Ascending aorta (tissue), 2 donors: Measurements from ENCODE around the gene ADCYAP1. TPM values are rescaled to one million over a fixed set of nuclear protein-coding genes. Genes with fewer than 3 reads are reported as not detected.

Experiments
- DNase-seq, 2 donors: peaks; one replicate each; pipeline ENCODE4 v3.0.0-alpha.2; 2019; ENCODE audit warnings: low spot score in 2 of 2
- H3K27ac ChIP-seq, 2 donors: fragments of 200-600 bp; sonication (generic); one replicate each; pipeline ENCODE4 v1.5.1; 2016 to 2017; ENCODE audit warnings: mild to moderate bottlenecking in 1 of 2
- H3K27me3 ChIP-seq: fragments of 200-600 bp; sonication (generic); one replicate; pipeline ENCODE4 v1.5.1; 2017
- H3K36me3 ChIP-seq, 2 donors: fragments of 200-600 bp; sonication (generic); one replicate each; pipeline ENCODE4 v1.5.1; 2016
- H3K4me1 ChIP-seq, 2 donors: fragments of 200-600 bp; sonication (generic); one replicate each; pipeline ENCODE4 v1.5.1; 2016 to 2017; ENCODE audit warnings: mild to moderate bottlenecking in 1 of 2
- H3K4me3 ChIP-seq, 2 donors: fragments of 200-600 bp; sonication (generic); one replicate each; pipeline ENCODE4 v1.5.1; 2016 to 2017; ENCODE audit warnings: mild to moderate bottlenecking in 1 of 2
- H3K9me3 ChIP-seq, 2 donors: fragments of 200-600 bp; sonication (generic); one replicate each; pipeline ENCODE4 v1.5.1; 2016
- intact Hi-C: fragments of 100-400 bp; cut with DNase I; formaldehyde crosslinking; loops from one replicate; pipeline ENCODE4 v1.15.1; 2023
- total RNA-seq: library from RNA; depleted of rRNA; stranded (reverse); fragments of >200 nt; gene quantifications from one replicate; pipeline ENCODE4 v1.1.0, GENCODE V29; 2016
- TF ChIP-seq, protein P1 (sequence below), 3 experiments: fragments of 200-600 bp in 2 of 3; fragments of 450-650 bp in 1 of 3; sonication (generic) in 2 of 3; IDR thresholded peaks; one replicate each; pipeline ENCODE4 v1.5.1; 2016 to 2019; ENCODE audit warnings: antibody characterized with exemption in 3 of 3, mild to moderate bottlenecking in 1 of 3, moderate library complexity in 1 of 3

ADCYAP1 gene
- total RNA-seq, 1 donor from 2014 or later = not detected

DNA sequence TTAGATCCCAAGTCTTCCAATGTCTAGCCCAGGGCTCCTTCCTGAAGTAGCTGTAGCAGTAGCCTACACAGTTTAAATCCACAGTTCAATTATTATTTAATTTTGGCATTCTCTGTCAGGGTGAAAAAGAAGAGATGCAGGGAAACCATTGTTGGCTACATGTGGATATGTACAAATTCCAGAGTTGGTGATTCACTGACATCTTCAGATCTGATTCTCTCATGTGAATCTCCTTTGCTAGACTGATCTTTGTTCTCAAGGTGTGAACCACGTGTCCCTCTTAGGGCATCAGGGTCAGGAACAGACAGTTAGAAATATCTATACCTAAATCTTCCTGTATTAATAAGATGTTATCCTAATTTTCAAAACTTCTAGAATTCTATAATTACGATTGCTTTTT, 36.7 kb downstream of the ADCYAP1 start:
- H3K4me3 ChIP-seq = no peak overlapping the region
- H3K27ac ChIP-seq = no peak overlapping the region
- DNase-seq = no peak

DNA sequence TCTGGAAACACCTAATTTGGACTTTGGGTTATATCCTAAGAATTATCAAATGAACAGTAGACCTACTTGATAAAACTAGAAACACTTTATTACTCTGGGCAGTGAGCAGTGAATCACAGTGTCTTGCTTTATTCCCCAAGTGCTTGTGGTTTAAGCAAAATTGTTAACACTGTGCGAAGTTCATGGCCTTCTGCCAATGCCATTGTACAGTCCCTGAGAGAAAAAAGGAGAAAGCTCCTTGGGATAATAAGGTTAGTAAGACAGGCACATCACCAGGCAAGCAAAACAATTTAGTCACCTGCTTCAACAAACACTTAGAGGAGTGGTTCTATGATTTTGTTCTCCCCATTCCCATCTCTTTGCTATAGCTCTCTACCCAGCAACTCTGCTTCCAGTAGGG, 39.8 kb downstream of the ADCYAP1 start:
- intact Hi-C loops = no loop called here
- H3K27ac ChIP-seq = no peak overlapping the region
- no peaks in the 10 kb centered on the region for H3K9me3 ChIP-seq
- H3K4me1 ChIP-seq = no peaks in the 10 kb centered on the region
- no peak for DNase-seq
- TF ChIP-seq, protein P1, sequence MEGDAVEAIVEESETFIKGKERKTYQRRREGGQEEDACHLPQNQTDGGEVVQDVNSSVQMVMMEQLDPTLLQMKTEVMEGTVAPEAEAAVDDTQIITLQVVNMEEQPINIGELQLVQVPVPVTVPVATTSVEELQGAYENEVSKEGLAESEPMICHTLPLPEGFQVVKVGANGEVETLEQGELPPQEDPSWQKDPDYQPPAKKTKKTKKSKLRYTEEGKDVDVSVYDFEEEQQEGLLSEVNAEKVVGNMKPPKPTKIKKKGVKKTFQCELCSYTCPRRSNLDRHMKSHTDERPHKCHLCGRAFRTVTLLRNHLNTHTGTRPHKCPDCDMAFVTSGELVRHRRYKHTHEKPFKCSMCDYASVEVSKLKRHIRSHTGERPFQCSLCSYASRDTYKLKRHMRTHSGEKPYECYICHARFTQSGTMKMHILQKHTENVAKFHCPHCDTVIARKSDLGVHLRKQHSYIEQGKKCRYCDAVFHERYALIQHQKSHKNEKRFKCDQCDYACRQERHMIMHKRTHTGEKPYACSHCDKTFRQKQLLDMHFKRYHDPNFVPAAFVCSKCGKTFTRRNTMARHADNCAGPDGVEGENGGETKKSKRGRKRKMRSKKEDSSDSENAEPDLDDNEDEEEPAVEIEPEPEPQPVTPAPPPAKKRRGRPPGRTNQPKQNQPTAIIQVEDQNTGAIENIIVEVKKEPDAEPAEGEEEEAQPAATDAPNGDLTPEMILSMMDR (IDR thresholded peaks at IDR 0.05) = no peak
- no peaks in the 10 kb centered on the region for H3K36me3 ChIP-seq
- H3K4me3 ChIP-seq = no peak overlapping the region
- no peaks in the 10 kb centered on the region for H3K27me3 ChIP-seq

More for the DNA sequence above, 36.7 kb downstream of the ADCYAP1 start:
- H3K27me3 ChIP-seq = no peaks in the 10 kb centered on the region
- no peaks in the 10 kb centered on the region for H3K36me3 ChIP-seq
- TF ChIP-seq, protein P1 (IDR thresholded peaks at IDR 0.05) = no peak
- H3K9me3 ChIP-seq = no peaks in the 10 kb centered on the region
- no peaks in the 10 kb centered on the region for H3K4me1 ChIP-seq
- intact Hi-C loops = no loop called here

DNA sequence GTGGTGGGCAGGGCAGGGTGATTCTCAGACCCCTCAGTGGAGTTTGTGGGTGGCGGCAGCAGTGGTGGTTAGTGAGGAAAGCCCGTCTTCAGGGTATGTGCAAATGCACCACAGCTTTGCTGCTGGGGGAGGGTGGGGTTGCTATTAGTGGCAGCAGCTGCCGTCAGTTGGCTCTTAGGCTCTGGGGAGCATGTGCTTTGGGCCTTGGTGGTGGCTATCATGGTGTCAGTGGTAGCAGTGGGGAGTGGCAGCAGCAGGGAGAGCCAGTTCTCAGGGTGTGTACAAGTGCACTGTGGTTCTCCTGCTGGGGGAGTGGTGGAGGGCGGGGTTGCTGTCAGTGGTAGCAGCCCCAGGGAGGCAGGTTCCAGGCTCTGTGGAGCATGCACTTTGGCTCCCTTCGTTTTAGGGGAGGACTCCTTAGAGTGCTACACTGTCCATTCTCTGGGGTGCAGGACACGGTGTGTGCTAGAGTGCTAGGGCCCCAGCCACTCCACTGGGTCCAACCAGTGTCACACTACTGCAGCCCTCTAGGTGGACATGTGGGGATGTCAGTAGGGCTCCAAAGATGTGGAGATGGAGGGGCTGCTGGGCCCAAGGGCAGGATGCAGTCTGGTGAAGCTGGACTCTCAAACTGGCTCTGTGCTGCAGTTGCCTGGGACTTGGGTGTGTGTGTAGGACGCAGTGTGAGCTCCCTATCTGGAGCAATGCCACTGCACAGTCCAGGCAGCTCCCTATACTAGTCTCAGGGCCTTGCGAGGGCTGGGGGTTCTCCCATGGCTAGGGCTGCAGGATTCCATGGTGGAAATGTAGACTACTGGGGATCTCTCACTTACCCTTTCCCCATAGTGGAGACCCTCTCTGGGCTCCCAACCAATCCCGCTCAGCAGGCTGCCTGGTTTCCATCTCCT, 45.3 kb downstream of the ADCYAP1 start:
- intact Hi-C loops = no loop called here
- no peak for DNase-seq
- Histone ChIP-seq H3K36me3 (no peaks in the 10 kb centered on the region), H3K27me3 (no peaks in the 10 kb centered on the region), H3K4me3 (no peak overlapping the region), H3K27ac (no peak overlapping the region), H3K4me1 (no peaks in the 10 kb centered on the region), H3K9me3 (no peaks in the 10 kb centered on the region)
- TF ChIP-seq, protein P1 (IDR thresholded peaks at IDR 0.05) = no peak

DNA sequence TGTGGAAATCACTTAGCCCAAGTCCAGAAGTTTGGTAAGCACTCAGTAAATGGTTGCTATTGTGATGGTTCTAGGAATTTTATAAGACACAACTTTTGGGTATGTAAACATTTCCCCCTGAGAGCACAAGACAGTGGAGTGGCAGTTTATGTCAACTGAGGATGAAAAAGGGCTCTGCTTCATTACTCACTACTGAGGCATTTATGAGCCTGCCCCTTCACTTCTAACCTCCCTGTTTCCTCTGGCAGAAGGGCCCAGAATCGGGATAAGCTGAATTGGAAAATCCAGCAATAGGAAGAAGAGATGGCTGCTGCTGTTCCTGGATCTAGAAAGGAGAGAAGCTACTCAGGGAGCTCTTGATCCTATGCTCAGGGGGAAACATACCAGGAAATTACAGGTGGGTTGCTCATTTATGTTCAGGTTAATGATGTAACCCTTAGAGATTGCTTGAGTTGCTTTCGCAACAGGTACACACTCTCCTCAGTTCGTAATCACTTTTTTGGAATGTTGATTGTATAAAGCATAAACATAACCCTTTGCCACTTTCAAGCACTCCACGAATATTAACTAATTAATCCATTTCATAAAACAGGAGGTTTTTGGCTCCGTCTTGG, 46.3 kb downstream of the ADCYAP1 start:
- Histone ChIP-seq H3K36me3 (no peaks in the 10 kb centered on the region), H3K27me3 (no peaks in the 10 kb centered on the region), H3K4me1 (no peaks in the 10 kb centered on the region), H3K9me3 (no peaks in the 10 kb centered on the region), H3K27ac (no peak overlapping the region), H3K4me3 (no peak overlapping the region)
- intact Hi-C loops = no loop called here
- TF ChIP-seq, protein P1 (IDR thresholded peaks at IDR 0.05) = no peak
- DNase-seq = no peak

DNA sequence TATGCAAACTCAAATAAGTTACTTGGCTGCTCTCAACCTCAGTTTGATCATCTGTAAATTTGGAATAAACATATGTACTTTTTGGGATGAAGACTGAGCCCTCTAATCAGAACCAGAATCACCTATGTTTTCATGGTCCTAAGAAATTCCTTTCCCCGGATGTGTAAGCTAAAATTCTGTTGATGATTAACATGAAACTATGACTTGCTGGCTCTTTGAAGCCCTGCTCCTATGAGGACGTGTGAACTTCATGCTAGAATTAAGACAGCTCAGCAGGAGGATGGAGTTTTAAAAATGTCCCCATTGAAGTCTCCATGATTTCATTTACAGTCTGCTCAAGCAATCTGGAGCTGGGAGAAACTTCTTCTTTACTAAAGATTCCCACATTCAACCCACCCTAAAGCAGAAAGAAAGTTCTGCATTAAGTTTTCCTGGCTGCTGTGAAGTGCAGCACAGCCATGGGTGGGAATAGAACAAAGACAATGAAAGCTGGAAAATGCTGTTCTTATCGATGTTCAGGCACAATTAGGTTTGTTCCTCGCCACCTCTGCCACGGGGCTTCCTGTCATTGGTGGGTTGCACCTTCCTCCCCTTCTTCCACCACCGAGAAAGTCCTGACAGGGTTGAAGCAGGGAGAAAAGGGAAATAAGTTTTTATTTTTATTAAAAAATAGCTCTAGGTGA, 50.9 kb downstream of the ADCYAP1 start:
- intact Hi-C loops = no loop called here
- no peaks in the 10 kb centered on the region for H3K4me1 ChIP-seq

More for the DNA sequence above, 50.9 kb downstream of the ADCYAP1 start:
- TF ChIP-seq, protein P1 (IDR thresholded peaks at IDR 0.05) = no peak
- Histone ChIP-seq H3K4me3 (no peak overlapping the region), H3K27ac (no peak overlapping the region), H3K27me3 (no peaks in the 10 kb centered on the region), H3K36me3 (no peaks in the 10 kb centered on the region), H3K9me3 (no peaks in the 10 kb centered on the region)
- no peak for DNase-seq
